ENCODE results near the gene KLF2. TPM values are rescaled to one million over a fixed set of nuclear protein-coding genes. Genes with fewer than 3 reads are reported as not detected.

The KLF2 gene
- total and polyA plus RNA-seq, 10 of the 15 experiments (the other 5 are each of a cell fraction or from before 2014, with no cell fraction given), result 0.16 to 13.7 (median 1.0) TPM

DNA sequence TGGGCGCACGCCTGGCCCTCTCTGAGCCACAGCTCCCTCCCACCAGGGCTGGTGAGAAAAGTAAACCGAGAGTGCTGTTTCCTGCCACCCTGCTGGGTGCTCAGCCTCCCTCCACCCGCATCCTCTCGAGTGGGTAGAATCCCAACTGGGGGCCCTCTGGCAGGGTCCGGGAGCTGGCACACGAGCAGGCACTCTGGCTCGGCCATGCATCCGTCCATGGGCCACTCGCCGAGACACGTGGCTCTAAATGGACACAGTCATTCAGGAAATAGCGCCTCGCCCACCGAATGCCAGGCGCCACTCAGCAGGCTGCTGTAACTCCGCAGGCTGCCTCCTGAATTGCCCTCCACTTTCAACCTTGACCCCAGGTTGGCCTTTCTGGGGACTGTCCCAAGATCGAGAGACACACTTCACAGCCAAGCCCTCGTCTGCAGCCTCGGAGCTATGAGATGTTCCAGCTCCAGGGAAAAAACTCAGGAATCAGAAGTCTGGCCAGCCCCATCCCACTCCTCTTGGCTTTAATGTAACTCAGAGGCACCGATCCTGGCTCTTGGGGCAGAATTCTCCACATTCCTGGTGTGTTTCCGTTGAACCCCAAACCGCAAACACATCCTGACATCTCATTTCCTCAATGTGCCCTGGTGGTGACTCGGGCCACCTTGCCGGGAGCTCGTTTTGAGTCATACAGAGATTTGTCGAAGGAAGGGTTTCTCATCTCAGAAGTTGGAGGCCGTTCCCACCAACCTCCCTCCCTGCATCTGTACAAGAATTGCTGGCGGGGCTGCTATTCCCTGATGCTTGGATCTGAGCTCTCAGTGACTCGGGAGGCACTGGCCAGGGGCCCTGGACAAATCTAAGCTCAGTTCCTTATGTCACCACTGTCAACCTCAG lies 14.1 kb downstream of the KLF2 start (continued):
- TF ChIP-seq KAT2A (conservative IDR thresholded peaks at IDR 0.05; ENCODE audit: control insufficient read depth, low read depth, low read length), result no peak
- no peak for TF ChIP-seq ZNF622 (IDR thresholded peaks at IDR 0.05)
- TF ChIP-seq, protein P1, sequence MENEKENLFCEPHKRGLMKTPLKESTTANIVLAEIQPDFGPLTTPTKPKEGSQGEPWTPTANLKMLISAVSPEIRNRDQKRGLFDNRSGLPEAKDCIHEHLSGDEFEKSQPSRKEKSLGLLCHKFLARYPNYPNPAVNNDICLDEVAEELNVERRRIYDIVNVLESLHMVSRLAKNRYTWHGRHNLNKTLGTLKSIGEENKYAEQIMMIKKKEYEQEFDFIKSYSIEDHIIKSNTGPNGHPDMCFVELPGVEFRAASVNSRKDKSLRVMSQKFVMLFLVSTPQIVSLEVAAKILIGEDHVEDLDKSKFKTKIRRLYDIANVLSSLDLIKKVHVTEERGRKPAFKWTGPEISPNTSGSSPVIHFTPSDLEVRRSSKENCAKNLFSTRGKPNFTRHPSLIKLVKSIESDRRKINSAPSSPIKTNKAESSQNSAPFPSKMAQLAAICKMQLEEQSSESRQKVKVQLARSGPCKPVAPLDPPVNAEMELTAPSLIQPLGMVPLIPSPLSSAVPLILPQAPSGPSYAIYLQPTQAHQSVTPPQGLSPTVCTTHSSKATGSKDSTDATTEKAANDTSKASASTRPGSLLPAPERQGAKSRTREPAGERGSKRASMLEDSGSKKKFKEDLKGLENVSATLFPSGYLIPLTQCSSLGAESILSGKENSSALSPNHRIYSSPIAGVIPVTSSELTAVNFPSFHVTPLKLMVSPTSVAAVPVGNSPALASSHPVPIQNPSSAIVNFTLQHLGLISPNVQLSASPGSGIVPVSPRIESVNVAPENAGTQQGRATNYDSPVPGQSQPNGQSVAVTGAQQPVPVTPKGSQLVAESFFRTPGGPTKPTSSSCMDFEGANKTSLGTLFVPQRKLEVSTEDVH (IDR thresholded peaks at IDR 0.05; ENCODE audit: low read depth, partially characterized antibody), result no peak
- no peak for TF ChIP-seq RFX5 (IDR thresholded peaks at IDR 0.05; ENCODE audit: low read depth, low read length)
- TF ChIP-seq FOXM1 (IDR thresholded peaks at IDR 0.05; ENCODE audit: low read depth, low read length), result peak; percentile 93
- no peak for TF ChIP-seq ZNF274 (IDR thresholded peaks at IDR 0.05; ENCODE audit: insufficient read depth, insufficient read length)
- TF ChIP-seq CEBPB (IDR thresholded peaks at IDR 0.05; ENCODE audit: borderline replicate concordance in 1 of 2, low read depth in 2 of 2, low read length in 2 of 2), result no peak
- peak; percentile 87 for TF ChIP-seq MEF2A (IDR thresholded peaks at IDR 0.05; ENCODE audit: insufficient read depth, low read depth, low read length)
- TF ChIP-seq, protein P2, sequence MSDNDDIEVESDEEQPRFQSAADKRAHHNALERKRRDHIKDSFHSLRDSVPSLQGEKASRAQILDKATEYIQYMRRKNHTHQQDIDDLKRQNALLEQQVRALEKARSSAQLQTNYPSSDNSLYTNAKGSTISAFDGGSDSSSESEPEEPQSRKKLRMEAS (IDR thresholded peaks at IDR 0.05; ENCODE audit: low read depth, low read length), result no peak
- TF ChIP-seq TCF7 (IDR thresholded peaks at IDR 0.05; ENCODE audit: borderline replicate concordance), result peak; percentile 56; the same call in 1 of the 2 replicates
- peak; percentile 90 for TF ChIP-seq SPI1 (IDR thresholded peaks at IDR 0.05; ENCODE audit: borderline replicate concordance, insufficient read depth, low read depth, low read length)
- peak; percentile 66; the same call in 1 of the 2 replicates for TF ChIP-seq PML (IDR thresholded peaks at IDR 0.05; ENCODE audit: low read length)
- peak; percentile 94 for TF ChIP-seq GATAD2B (conservative IDR thresholded peaks at IDR 0.05; ENCODE audit: low read depth)
- TF ChIP-seq SMARCA5 (IDR thresholded peaks at IDR 0.05), result no peak
- TF ChIP-seq, protein P3, sequence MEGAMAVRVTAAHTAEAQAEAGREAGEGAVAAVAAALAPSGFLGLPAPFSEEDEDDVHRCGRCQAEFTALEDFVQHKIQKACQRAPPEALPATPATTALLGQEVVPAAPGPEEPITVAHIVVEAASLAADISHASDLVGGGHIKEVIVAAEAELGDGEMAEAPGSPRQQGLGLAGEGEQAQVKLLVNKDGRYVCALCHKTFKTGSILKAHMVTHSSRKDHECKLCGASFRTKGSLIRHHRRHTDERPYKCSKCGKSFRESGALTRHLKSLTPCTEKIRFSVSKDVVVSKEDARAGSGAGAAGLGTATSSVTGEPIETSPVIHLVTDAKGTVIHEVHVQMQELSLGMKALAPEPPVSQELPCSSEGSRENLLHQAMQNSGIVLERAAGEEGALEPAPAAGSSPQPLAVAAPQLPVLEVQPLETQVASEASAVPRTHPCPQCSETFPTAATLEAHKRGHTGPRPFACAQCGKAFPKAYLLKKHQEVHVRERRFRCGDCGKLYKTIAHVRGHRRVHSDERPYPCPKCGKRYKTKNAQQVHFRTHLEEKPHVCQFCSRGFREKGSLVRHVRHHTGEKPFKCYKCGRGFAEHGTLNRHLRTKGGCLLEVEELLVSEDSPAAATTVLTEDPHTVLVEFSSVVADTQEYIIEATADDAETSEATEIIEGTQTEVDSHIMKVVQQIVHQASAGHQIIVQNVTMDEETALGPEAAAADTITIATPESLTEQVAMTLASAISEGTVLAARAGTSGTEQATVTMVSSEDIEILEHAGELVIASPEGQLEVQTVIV (IDR thresholded peaks at IDR 0.05; ENCODE audit: borderline replicate concordance, partially characterized antibody), result no peak
- TF ChIP-seq CREM (IDR thresholded peaks at IDR 0.05; ENCODE audit: low read depth), result peak; percentile 91
- no peak for TF ChIP-seq CBX3 (IDR thresholded peaks at IDR 0.05; ENCODE audit: borderline replicate concordance, low read depth)
- TF ChIP-seq, protein P4, sequence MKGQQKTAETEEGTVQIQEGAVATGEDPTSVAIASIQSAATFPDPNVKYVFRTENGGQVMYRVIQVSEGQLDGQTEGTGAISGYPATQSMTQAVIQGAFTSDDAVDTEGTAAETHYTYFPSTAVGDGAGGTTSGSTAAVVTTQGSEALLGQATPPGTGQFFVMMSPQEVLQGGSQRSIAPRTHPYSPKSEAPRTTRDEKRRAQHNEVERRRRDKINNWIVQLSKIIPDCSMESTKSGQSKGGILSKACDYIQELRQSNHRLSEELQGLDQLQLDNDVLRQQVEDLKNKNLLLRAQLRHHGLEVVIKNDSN (IDR thresholded peaks at IDR 0.05; ENCODE audit: borderline replicate concordance, extremely low read length, insufficient read depth, low read depth, low read length), result no peak
- TF ChIP-seq, protein P5, sequence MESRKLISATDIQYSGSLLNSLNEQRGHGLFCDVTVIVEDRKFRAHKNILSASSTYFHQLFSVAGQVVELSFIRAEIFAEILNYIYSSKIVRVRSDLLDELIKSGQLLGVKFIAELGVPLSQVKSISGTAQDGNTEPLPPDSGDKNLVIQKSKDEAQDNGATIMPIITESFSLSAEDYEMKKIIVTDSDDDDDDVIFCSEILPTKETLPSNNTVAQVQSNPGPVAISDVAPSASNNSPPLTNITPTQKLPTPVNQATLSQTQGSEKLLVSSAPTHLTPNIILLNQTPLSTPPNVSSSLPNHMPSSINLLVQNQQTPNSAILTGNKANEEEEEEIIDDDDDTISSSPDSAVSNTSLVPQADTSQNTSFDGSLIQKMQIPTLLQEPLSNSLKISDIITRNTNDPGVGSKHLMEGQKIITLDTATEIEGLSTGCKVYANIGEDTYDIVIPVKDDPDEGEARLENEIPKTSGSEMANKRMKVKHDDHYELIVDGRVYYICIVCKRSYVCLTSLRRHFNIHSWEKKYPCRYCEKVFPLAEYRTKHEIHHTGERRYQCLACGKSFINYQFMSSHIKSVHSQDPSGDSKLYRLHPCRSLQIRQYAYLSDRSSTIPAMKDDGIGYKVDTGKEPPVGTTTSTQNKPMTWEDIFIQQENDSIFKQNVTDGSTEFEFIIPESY (IDR thresholded peaks at IDR 0.05), result no peak
- TF ChIP-seq NFYB (IDR thresholded peaks at IDR 0.05; ENCODE audit: insufficient read depth, low read depth, low read length), result no peak
